ENCODE results near the gene PTPN7. TPM values are rescaled to one million over a fixed set of nuclear protein-coding genes. Genes with fewer than 3 reads are reported as not detected.
"Not testable (repeated sequence)": the region's sequence is repeated elsewhere in the genome, so short reads cannot be mapped to it uniquely, and the experiment has no call there.

PTPN7 gene
- total and polyA plus RNA-seq, 2 of the 13 experiments (the other 11 are each of a cell fraction or from before 2014, with no cell fraction given), result not detected

DNA sequence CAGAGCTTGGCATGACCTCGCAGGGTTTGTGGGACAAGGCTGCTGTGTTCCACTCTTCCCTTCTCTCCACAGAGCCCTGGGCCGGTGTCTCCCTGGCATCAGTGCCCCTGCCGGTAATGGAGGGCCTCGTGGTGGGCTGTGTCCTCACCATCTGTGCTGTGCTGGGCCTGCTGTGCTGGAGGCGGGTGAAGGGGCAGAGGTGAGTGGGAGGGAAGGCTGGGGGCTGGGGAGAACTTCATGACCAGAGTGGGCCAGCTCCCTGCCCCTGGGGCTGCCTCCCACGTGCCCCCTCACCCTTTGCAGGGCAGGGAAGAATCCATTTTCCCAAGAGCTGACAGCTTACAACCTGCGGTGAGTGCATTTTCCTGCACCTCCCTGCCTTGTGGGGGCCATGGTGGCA lies 21.2 kb upstream of the PTPN7 start:
- no peaks in the 10 kb centered on the region for H3K79me2 ChIP-seq (ENCODE audit: insufficient read depth, low read length)
- 0% methylated on average over 3 of the region's 7 CpGs for WGBS (ENCODE audit: low lambda C conversion rate)
- ATAC-seq, result no peak

DNA sequence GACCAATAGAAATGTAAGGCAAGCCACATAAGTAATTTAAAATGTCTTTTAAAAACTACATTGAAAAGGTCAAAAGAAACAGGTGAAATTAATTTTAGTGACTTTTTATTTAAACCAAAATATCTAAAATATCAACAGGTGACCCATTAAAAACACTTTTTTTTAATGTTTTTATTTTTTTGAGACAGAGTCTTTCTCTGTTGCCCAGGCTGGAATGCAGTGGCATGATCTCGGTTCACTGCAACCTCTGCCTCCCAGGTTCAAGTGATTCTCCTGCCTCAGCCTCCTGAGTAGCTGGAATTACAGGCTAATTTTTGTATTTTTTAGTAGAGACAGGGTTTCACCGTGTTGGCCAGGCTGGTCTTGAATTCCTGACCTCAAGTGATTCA lies 20.3 kb upstream of the PTPN7 start:
- H3K79me2 ChIP-seq (ENCODE audit: insufficient read depth, low read length); H3K4me2 ChIP-seq (ENCODE audit: low read depth, low read length); BruUV-seq (replicated peaks); H3K9me3 ChIP-seq (ENCODE audit: low read length); DNase-seq (ENCODE audit: low spot score); H3K36me3 ChIP-seq (replicated peaks in 1 of 2; ENCODE audit: control insufficient read depth in 1 of 2, insufficient read depth in 2 of 2, low read length in 2 of 2); CTCF ChIA-PET (ENCODE audit: low intra/inter-chr PET ratio, low total read pairs); intact Hi-C loops (cut with micrococcal nuclease; ENCODE audit: unreplicated experiment); ATAC-seq; H3K4me3 ChIP-seq (replicated peaks in 1 of 3; ENCODE audit: insufficient read depth in 1 of 3, low read depth in 2 of 3, low read length in 3 of 3); FAIRE-seq; H2AFZ ChIP-seq (ENCODE audit: low read length); H3K4me1 ChIP-seq (ENCODE audit: insufficient read depth, low read length); POLR2A ChIA-PET; H3K9ac ChIP-seq (ENCODE audit: insufficient read depth, low read depth, low read length); in situ Hi-C loops (cut with HindIII; ENCODE audit: extremely low pct_ligation_motif_present, low pct_unique_long_range_greater_than_20kb); H4K20me1 ChIP-seq (ENCODE audit: insufficient read depth, low read length); H3K27ac ChIP-seq (ENCODE audit: extremely low read length, insufficient read depth, low read length): not testable (repeated sequence)
- H3K27me3 ChIP-seq (ENCODE audit: control insufficient read depth in 1 of 2, insufficient read depth in 2 of 2, low read length in 2 of 2), result peaks cover 10 to 36% of the 10 kb centered on the region in 2 experiments; a peak in 4 of 5 replicates
- 9% methylated on average over 2 of the region's 2 CpGs for WGBS (ENCODE audit: low lambda C conversion rate)

More for the DNA sequence above, 21.2 kb upstream of the PTPN7 start:
- Histone ChIP-seq H3K27ac (ENCODE audit: extremely low read length, insufficient read depth, low read length) (no peak overlapping the region), H3K9ac (ENCODE audit: insufficient read depth, low read depth, low read length) (no peak overlapping the region), H3K27me3 (ENCODE audit: control insufficient read depth in 1 of 2, insufficient read depth in 2 of 2, low read length in 2 of 2) (peaks cover 10 to 36% of the 10 kb centered on the region in 2 experiments; a peak in 4 of 5 replicates), H4K20me1 (ENCODE audit: insufficient read depth, low read length) (0 out of 2 replicates have a peak, but pooled peaks cover 3% of the 10 kb centered on the region), H2AFZ (ENCODE audit: low read length) (no peak overlapping the region), H3K9me3 (ENCODE audit: low read length) (no peaks in the 10 kb centered on the region), H3K4me2 (ENCODE audit: low read depth, low read length) (no peak overlapping the region), H3K36me3 (replicated peaks in 1 of 2; ENCODE audit: control insufficient read depth in 1 of 2, insufficient read depth in 2 of 2, low read length in 2 of 2) (no peaks in the 10 kb centered on the region), H3K4me1 (ENCODE audit: insufficient read depth, low read length) (no peaks in the 10 kb centered on the region), H3K4me3 (replicated peaks in 1 of 3; ENCODE audit: insufficient read depth in 1 of 3, low read depth in 2 of 3, low read length in 3 of 3) (no peak overlapping the region)
- ChIA-PET CTCF (ENCODE audit: low intra/inter-chr PET ratio, low total read pairs) (no interaction called here), POLR2A (no interaction called here)
- TF ChIP-seq ELF3 (CRISPR knock-in tag; IDR thresholded peaks at IDR 0.05) (no peak), PHF20 (CRISPR knock-in tag; IDR thresholded peaks at IDR 0.05) (no peak), ZNF460 (CRISPR knock-in tag; IDR thresholded peaks at IDR 0.05; ENCODE audit: borderline replicate concordance) (no peak), ZNF34 (CRISPR knock-in tag; IDR thresholded peaks at IDR 0.05; ENCODE audit: borderline replicate concordance) (no peak), AHR (CRISPR knock-in tag; IDR thresholded peaks at IDR 0.05) (no peak), ZNF33B (CRISPR knock-in tag; IDR thresholded peaks at IDR 0.05) (no peak), RBFOX2 (IDR thresholded peaks at IDR 0.05; ENCODE audit: low read depth, low read length) (no peak), KDM5B (CRISPR knock-in tag; IDR thresholded peaks at IDR 0.05; ENCODE audit: borderline replicate concordance) (no peak), STAT5B (CRISPR knock-in tag; IDR thresholded peaks at IDR 0.05) (no peak), ZBTB3 (CRISPR knock-in tag; IDR thresholded peaks at IDR 0.05; ENCODE audit: borderline replicate concordance, low read depth) (no peak)
- TF ChIP-seq, protein P1, sequence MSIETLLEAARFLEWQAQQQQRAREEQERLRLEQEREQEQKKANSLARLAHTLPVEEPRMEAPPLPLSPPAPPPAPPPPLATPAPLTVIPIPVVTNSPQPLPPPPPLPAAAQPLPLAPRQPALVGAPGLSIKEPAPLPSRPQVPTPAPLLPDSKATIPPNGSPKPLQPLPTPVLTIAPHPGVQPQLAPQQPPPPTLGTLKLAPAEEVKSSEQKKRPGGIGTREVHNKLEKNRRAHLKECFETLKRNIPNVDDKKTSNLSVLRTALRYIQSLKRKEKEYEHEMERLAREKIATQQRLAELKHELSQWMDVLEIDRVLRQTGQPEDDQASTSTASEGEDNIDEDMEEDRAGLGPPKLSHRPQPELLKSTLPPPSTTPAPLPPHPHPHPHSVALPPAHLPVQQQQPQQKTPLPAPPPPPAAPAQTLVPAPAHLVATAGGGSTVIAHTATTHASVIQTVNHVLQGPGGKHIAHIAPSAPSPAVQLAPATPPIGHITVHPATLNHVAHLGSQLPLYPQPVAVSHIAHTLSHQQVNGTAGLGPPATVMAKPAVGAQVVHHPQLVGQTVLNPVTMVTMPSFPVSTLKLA (IDR thresholded peaks at IDR 0.05), result no peak
- no TSS peak for BruUV-seq (replicated peaks)
- in situ Hi-C loops (cut with HindIII; ENCODE audit: extremely low pct_ligation_motif_present, low pct_unique_long_range_greater_than_20kb) (no loop called here), intact Hi-C loops (cut with micrococcal nuclease; ENCODE audit: unreplicated experiment) (no loop called here)
- FAIRE-seq (no peak), DNase-seq (ENCODE audit: low spot score) (no peak)
